H54 (cell line): ENCODE measurements around the gene DACH1.

Experiments used
- DNase-seq: peaks from one replicate; pipeline ENCODE4 v3.0.0; 2011; ENCODE audit warnings: low spot score, mixed read lengths; ENCODE audit not compliant: insufficient read length
- FAIRE-seq: peaks from 3 replicates; lab custom pipeline; 2011; peaks lifted over from hg19 to GRCh38; lab: Jason Lieb, UNC
- POLR2A ChIP-seq: IDR thresholded peaks from 2 replicates; pipeline ENCODE4 v1.6.1; 2011; ENCODE audit warnings: low read depth, mild to moderate bottlenecking, low read length

Gene DACH1

DNA sequence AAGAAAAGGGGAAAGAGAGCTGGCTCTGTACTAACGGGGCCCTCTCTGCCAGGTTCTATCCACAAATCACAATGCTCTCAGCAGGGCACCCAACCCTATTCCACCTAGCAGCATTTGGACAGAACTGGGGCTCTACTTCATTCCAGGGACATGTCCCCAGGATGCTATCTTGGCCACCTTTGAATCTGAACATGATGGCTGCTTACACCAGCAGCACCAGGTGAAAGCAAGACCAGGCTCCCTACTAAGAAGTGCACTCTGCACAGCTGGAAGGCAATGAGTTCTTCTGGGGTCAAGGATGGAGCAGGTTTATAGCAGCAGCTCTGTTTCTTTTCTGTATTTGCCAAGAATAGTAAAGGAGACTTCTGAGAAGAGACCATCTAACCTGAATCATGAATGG, 222.4 kb downstream of the DACH1 start:
- TF ChIP-seq POLR2A, result no peak
- DNase-seq, result no peak
- no peak for FAIRE-seq

DNA sequence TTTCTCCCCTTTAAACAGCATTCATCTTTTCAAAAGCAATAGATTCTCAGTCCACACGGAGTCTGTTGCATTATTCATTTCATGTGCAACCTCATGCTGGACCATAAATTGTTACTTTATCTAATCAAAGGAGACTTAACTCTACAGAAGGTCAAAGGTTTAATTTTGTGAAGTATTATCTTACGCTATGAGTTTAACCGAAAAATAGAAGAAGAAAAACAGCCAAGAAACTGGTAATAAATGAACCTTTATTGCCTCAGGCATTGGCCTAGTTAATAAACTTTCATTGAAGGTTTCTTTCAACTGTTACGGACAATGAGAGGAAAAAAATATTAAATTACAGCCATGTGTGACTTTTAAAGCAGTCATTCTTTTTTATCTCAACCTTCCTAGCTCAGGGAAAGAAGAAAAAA, 223.6 kb downstream of the DACH1 start:
- DNase-seq, result no peak
- no peak for TF ChIP-seq POLR2A
- FAIRE-seq, result no peak

DNA sequence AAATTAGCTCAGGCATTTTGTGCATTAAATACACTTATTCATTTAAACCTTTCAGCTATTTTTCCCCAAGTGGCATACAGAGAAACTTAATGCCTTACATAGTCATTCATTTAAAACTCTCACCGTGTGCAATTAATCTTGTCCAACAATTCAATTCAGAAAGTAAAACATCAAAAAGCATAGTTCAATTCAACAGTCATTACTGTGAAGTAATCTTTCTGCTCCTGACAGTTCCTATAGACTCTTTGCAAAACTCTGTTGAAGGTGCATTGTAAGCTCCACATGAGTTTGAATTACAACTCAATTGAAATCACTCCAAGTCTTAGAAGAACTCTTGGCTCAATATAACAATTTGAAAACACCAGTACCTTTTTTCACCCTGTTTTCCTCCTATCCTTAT, 228.3 kb downstream of the DACH1 start:
- no peak for FAIRE-seq
- DNase-seq, result no peak

DNA sequence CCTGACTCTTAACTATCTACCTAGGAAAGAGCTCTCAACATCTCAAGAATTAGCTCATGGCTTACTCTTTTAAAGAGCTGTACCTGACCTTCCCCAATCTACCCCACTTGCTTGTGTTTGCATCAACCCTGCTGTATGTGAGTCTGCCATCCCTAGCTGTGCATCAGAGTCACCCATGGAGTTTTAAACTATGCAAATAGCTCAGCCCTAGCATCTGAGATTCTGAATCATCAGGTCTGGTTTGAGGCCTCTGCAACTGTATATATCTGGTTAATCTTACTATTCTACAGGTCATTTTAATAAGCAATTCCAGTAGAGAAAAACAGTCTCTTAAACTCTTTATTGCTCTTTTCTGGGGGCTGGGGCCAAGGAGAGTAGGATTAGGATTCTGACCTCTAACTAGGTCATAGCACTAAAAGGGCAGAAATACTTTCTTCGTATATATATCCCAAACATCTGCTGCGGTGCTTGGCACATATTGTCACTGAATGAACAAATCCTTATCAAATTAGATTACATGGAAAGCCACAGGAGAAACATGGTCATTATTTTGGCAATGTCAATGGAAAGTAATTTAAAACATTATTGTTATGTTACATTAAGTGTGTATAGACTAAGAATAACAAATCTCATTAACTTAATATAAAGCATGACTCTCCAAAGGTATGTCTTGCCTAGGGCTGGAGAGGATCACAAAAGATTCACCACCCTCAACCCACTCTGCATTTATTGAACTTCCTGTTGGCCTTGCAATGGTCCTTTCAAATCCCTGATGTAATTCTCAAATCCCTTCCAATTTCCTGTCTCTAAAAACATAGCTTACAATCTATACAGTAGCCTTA, 232.2 kb downstream of the DACH1 start:
- FAIRE-seq (no peak), DNase-seq (no peak)
- no peak for TF ChIP-seq POLR2A

More for the DNA sequence above, 228.3 kb downstream of the DACH1 start:
- no peak for TF ChIP-seq POLR2A

DNA sequence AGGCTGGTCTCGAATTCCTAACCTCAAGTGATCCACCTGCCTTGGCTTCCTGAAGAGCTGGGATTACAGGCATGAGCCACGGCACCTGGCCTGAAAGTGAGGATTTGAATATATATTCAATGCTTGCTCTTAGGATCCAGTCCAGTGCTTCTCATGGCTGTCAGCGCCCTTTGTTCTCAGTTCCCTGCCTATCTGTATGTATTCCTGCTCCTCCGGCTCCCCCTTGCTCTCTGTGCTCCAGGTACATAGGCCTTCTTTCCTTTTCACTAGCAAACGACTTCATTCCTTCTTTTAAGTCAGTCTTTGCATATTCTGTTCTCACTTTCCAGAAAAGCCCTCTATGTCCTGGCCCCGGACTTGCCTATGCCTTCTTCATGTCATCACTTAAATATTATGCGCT, 232.8 kb downstream of the DACH1 start:
- TF ChIP-seq POLR2A, result no peak
- DNase-seq (no peak), FAIRE-seq (no peak)

DNA sequence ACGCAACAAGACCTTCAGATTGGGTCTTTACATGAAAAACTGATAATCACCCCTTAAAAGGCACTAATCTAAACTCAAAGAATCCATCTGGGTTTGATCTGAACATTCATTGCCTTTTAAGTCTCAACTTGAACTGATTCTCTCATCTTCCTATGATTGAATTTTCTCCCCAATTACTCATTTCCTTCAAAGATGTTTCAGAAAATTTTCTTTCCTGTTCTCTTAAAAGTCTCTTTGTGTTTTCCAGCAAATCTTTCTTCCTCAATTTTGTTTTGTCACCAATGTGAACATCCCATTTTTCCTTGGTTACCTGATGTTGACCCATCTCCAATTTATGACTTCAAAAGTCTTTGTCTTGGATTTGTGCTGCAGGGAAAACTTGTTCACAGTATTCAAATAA, 234.3 kb downstream of the DACH1 start:
- TF ChIP-seq POLR2A, result no peak
- FAIRE-seq (no peak), DNase-seq (no peak)

DNA sequence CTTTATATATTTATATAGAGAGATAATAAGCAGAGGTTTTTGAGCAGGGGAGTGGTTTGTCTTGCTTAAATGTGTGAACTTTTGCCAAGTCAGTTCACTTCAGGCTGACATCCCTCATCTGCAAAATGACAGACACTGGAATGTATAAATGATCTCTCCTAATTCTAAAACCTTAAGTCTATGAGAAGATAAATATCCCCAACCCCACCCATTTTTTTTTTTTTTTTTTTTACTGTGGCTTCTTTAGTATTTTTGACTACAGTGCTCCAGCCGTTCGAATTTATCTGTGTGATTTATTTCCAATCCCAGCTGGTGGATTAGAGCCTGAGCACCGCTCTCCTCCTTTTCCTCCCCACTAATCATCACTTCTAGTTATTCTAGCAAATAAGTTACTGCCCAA, 234.8 kb downstream of the DACH1 start:
- FAIRE-seq (no peak), DNase-seq (no peak)
- TF ChIP-seq POLR2A, result no peak

DNA sequence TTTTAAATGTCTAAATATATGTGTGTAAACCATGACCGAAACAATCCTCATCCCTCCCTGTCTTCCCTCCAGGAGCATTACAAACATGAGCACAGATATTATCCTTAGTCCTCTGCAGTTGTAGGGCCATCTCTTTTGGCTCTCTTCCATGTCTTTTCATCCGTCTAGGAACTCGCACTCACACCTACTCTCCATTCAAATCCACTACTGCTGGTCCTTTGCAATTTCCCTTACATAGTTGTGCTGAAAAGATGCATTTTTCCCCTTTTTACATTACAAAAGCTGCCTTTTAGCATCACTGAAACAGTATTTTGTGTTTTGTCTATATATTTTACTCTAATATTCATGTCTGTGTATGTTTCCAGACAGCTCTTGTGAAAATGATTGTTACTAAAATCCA, 237.8 kb downstream of the DACH1 start:
- no peak for FAIRE-seq

DNA sequence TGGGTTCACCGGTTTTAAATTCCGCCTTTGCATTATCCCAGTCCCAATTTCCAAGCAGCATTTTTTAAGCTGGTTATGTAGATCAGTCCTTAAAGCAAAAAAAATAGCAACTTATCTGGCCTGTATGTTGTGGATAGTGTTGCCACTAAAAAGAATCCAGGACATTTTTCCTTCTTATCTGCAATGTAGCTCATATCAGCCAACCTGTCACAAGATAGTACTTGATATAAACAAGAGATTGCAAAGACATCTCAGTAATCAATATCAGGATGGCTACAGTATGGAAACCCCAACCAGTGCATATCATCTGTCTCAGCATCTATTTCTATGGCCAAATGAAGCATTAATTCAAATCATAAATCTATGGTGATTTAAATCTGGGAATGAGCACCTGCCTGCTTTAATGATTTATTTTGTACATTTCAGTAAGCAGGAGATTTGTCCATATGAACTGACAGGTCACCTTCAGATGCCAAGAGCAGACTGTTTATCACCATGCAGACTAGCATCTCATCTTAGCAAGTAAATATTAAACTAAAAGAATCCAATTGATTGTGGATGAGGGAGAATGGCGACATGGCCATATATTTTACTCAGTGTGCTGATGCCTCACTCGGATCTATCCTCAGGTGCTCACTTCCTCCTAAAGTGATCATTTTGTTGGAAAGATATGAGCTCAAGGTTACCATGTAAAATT, 240.4 kb downstream of the DACH1 start:
- no peak for FAIRE-seq
- TF ChIP-seq POLR2A, result no peak
- no peak for DNase-seq

More for the DNA sequence above, 237.8 kb downstream of the DACH1 start:
- no peak for TF ChIP-seq POLR2A
- no peak for DNase-seq

DNA sequence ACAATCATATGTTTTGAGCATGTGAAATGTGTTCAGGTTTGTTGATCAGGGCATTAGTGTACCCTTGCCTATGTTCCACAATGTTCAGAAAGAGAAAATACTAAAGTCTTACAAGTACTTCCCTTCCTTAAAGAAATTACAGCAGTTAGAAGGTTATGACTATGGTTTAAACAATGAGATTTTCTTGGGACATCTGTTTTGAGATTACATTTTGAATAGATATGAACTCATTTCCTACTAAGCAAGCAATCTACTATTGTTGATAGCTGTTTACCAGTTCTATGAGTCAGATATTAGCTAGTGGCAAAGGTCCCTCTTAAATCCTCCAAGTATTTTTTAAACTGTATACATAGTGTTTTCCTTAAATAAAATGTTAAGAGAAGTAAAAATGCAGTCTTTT, 241.3 kb downstream of the DACH1 start:
- FAIRE-seq, result no peak
- no peak for TF ChIP-seq POLR2A
- no peak for DNase-seq

DNA sequence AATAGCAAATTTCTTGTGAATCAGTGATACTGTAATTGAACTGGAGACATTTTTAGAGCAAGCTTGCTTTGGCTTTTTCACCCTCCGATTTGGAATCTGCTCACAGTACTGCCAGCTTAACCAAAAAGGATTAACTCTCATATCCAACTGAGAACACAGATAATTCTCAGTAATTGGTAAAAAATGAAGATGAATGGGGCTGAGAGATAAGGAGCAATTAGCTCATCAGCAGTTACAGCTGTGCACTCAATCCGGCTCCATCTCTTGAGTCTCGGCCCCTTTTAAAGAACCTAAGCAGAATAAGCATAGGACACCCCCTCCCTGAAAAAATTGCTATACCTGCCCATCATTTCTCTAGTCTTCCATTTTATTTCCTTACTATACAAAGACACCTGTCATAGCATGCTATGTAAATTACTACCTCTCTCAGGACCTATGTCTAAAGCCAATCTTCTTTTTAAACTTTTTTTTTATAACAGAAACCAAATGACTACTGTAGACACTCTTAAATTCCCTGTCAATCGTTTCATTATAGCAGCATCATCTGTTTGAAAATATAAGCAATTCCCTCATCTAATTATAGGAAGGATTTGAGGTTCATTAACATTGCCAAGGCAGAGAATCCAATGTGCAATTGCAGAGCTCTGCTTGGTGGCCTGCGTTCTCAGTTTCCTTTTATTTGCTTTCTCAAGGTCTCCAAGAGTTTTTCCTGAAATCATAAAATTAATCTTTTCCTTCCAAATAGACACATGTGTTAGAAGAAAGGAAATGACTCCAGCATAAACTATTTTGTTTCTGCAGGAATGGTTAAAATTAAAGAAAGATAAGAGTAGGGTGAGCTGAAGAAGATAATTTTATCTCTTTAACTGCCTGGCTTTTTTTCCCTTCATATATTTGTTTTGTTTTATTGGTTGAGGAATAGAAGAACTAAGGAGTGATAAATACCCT, 242.1 kb downstream of the DACH1 start:
- TF ChIP-seq POLR2A, result no peak
- DNase-seq, result no peak
- no peak for FAIRE-seq

DNA sequence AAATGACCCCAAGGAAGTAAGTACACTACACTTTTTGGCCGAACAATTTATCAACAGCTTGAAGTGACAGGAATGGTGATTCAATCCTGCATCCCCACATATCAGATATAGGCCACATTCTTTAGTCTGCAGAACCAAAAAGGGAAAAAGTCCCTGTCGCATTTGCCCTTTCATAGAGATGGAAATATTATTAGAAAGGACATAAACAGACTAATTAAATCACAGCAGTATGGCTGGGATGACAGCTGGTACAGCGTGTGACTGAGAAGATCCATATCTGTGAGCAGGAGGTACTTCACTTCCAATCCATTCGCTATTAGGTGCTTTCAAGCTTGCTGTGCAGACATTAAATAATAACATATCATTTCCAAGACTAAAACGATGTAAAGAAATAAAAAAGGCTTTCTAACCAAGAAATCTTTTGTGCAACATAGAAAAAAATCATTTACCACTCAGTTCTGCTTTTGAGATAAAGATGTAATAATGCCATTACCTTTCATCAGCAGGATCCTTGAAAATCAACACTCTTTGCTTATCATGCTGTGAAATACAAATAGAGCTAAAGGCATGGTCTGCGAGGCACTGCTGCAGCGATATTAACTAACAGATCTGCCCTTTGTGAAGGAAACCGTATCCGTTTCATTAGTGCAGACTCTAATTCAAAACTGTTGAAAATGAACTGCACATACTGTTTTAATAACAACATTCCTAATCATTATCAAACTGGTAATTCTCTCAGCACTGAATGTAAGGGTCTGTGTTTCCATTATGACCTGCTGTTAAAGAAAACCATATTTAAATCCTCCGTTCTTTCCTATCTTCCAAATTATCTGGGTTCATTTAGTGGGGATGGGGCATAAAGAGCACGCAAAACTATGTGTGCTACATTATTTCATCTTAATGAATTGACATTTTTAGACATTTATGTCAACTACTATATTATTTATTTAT, 245.6 kb downstream of the DACH1 start:
- no peak for DNase-seq
- no peak for FAIRE-seq
- TF ChIP-seq POLR2A, result no peak

DNA sequence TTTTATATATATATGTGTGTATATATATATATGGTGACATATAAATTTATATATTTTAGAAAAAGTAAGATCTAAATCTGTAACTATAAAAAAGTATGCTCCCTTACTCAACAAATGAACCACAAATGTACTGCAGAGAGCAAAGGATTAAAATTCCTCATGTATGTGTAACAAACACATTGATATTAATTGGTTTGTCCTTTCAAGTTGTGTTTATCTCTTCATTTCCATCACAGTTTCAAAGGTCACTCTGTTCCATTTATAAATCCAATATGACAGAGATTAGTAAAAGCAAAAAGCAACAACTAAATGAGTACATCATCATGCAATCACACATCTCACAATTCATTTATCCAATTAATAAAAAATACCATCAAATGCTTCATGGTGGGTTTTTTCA, 247.9 kb downstream of the DACH1 start:
- no peak for TF ChIP-seq POLR2A

DNA sequence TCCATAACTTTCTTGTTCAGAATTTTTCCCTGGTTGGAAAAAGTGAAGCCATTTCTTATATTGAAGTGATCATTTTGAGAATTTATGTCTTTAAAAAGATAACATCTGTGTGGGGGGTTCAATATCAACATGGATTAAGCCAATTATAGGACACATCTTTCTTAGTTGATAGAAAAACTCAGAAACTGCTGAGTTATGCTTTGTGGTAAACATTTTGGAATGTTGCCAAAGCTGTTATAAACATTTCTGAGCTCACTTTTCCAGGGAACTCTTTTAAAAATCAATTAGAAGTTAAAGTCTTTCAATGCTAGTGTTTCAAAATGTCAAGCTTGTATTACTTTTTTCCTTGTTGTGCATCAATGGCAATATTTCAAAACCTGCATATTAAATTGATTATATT, 248.8 kb downstream of the DACH1 start:
- DNase-seq, result no peak
- TF ChIP-seq POLR2A, result no peak
- FAIRE-seq, result no peak

More for the DNA sequence above, 247.9 kb downstream of the DACH1 start:
- DNase-seq, result no peak
- FAIRE-seq, result no peak
